ENCODE results near the gene CAMTA1.

Gene CAMTA1

GRCh38 chr1:7624791-7625355 lies 839.6 kb downstream of the CAMTA1 start:
- no peak for TF ChIP-seq CTCF (IDR thresholded peaks at IDR 0.05; ENCODE audit: low read depth, low read length)
- H3K4me3 ChIP-seq (ENCODE audit: low read depth, low read length) = no peak overlapping the region

GRCh38 chr1:7625401-7625800 lies 840.1 kb downstream of the CAMTA1 start:
- H3K4me3 ChIP-seq (ENCODE audit: low read depth, low read length) = no peak overlapping the region
- no peak for TF ChIP-seq CTCF (IDR thresholded peaks at IDR 0.05; ENCODE audit: low read depth, low read length)

- no peak for TF ChIP-seq CTCF (IDR thresholded peaks at IDR 0.05; ENCODE audit: low read depth, low read length)
- no peak overlapping the region for H3K4me3 ChIP-seq (ENCODE audit: low read depth, low read length)
These were observed 843.0 kb downstream of the CAMTA1 start for GRCh38 chr1:7628273-7628672.

- H3K4me3 ChIP-seq (ENCODE audit: low read depth, low read length) = no peak overlapping the region
- no peak for TF ChIP-seq CTCF (IDR thresholded peaks at IDR 0.05; ENCODE audit: low read depth, low read length)
These were observed 843.8 kb downstream of the CAMTA1 start for GRCh38 chr1:7629011-7629410.

GRCh38 chr1:7629465-7630195 lies 844.4 kb downstream of the CAMTA1 start:
- no peak overlapping the region for H3K4me3 ChIP-seq (ENCODE audit: low read depth, low read length)

GRCh38 chr1:7630378-7630777 lies 845.1 kb downstream of the CAMTA1 start:
- TF ChIP-seq CTCF (IDR thresholded peaks at IDR 0.05; ENCODE audit: low read depth, low read length) = no peak
- no peak overlapping the region for H3K4me3 ChIP-seq (ENCODE audit: low read depth, low read length)

More at GRCh38 chr1:7629465-7630195, 844.4 kb downstream of the CAMTA1 start:
- TF ChIP-seq CTCF (IDR thresholded peaks at IDR 0.05; ENCODE audit: low read depth, low read length) = no peak

GRCh38 chr1:7632176-7632575 lies 846.9 kb downstream of the CAMTA1 start:
- no peak for TF ChIP-seq CTCF (IDR thresholded peaks at IDR 0.05; ENCODE audit: low read depth, low read length)
- no peak overlapping the region for H3K4me3 ChIP-seq (ENCODE audit: low read depth, low read length)

Data from WI38 (cell line).